GM19455 (cell line): ENCODE measurements around the gene LSAMP.

Experiments used
- ATAC-seq: cut with Tn5 transposase; IDR thresholded peaks from one replicate; pipeline ENCODE4 v1.9.1; 2021; ENCODE audit not compliant: unreplicated experiment

The LSAMP gene

DNA sequence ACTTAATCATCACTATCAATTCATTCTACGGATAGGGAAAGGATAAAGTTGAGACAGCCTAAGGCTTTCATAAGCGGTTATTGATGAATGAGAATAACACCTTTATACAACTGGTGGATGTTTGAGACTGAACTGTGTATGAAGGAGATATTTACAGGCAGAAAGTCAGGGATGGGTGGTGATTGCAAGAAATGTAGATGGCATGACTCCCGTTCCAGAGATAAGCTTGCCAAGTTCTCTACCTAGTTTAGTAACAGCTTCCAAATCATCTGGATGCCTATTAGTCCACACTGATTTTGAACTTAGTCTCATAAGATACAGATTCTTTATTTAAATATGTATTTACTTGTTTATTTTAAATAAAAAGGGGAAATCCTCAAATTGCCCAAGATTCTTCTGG, 463.2 kb downstream of the LSAMP start:
- ATAC-seq = no peak

DNA sequence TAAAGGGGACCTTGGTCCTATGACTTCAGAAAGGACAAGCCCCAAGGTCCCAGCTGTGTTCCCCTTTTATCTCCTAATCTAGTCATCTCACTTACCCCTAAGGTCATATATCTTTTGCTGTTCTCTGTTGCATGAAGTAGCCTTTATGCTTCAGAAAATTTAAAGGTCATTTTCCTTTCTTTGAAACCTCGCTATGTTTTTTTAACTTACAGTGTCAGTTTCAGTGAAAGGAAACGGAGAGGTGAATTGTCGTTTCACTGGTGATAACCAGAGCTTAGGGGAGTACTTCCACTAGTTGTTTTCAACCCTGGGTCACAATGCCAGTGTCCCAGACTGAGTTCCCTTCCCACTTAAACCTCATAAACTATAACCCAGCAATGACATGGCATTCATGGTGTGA, 464.6 kb downstream of the LSAMP start:
- no peak for ATAC-seq

DNA sequence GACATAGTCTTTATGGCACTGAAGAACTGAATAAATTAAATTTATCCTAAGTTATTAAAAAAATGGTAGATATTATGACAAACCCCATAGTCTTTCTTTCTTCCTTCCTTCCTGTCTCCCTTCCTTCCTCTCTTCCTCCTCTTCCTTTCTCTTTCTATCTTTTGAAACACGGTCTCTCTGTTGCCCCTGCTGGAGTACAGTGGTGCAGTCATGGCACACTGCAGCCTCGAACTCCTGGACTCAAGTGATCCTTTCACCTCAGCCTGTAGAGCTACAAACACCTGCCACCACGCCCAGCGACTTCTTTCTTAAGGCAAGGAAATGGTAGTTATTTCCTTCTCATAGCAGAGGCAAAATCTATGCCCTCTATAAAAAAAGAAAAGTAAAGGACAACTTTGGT, 467.4 kb downstream of the LSAMP start:
- ATAC-seq = no peak

DNA sequence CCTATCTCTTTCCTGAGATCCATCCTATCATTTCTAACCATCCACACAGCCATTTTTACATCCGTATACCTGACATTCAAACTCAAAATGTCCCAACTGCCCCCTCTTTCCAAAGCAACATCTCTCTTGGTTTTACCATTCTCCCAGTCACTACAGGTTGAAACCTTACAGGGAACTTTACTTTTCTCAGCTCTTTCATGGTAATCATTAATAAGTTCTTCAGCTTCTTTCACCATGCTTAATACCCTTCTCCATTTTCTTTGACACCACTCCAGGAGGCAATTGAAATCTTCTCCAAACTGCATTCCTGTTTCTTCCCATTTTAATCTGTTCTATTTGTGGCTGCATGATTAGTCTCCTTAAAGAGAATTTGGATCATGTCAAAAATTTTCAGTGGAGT, 469.5 kb downstream of the LSAMP start:
- no peak for ATAC-seq

DNA sequence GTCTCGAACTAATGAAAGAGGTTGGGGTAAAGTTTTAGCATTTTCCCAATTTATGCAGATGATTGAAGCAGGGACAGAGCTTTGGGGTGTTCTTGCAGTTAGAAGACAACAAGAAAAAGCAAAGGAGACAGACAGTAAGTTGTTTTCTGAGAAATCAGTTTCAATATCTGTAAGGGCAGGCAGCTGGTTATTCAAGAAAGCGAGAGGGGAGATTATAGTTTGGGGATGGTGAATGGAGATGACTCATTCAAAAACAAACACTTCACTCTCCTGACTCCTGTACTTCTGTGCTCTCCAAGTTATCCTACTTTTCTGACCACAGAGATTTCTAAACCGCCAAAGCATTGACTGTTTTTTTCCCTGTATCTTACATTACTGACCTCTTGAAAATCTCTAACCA, 469.9 kb downstream of the LSAMP start:
- no peak for ATAC-seq

DNA sequence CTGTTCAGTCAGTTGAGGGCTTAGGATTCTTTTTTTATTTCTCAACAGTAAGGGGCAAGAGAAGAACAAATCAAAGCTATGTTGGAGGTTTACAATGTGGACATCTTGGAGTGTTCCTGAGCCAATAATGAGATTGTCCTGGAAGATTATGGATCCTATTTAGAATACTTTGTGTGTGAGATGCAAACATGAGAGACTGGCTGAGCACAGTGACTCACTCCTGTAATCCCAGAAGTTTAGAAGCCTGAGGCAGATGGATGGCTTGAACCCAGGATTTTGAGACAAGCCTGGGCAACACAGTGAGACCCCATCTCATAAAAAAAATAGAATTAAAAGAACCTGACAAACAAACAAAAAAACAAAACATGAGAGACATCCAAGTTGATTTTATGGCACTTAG, 470.3 kb downstream of the LSAMP start:
- ATAC-seq = no peak

DNA sequence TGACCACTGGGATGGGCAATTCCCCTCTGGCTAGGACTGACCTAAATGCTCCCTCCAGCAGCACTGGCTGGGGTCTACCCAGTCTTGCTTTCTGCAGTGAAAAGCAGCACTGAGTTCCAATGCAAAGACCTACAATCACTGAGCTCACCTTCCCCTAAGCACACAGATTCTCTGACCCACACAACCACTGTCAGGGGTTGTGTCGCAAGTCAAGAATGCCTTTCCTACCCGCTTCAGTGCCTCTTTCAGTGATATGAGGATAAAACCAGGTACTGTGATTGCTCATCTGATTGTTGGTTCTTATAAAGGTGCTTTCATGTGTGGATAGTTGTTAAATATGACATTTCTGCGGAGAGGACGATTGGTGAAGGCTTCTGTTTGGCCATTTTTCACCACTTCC, 476.4 kb downstream of the LSAMP start:
- no peak for ATAC-seq

DNA sequence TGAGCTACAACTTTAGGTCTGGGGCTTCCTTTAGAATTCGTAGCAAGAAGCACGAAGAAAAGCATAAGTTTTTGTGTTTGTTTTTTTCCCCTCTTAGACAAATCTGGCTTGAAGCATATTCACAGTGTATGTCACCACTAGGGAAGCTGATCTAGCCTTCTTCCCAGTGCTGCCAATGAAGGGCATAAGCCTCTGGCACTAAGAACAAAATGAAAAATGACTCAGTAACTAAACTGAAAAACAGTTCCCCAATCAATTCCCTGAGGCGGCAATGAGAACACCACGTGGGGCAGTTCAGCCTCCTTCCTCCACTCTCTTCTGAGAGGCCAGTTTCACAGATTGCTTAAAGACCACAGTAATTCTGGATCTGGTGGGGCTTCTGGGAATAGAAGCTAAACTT, 483.9 kb downstream of the LSAMP start:
- no peak for ATAC-seq

DNA sequence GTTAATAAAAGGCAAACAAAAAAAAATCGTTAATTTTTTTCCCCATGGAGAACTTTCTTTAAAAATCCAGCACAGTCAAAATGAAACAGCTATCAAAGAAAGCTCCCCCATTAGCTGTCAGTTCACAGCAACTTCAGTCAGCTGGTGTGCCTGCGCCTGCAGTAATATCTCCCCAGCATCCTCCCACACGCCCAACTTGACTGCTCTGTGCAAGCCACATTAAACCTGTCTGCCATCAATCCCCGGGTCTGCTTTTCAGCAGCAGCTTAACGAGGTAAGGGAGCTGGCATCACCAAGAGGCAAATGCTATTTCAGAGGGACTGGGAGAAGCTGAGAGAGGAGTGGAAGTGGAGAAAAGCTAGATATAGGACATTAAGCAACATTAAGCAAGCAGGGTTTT, 484.5 kb downstream of the LSAMP start:
- no peak for ATAC-seq

DNA sequence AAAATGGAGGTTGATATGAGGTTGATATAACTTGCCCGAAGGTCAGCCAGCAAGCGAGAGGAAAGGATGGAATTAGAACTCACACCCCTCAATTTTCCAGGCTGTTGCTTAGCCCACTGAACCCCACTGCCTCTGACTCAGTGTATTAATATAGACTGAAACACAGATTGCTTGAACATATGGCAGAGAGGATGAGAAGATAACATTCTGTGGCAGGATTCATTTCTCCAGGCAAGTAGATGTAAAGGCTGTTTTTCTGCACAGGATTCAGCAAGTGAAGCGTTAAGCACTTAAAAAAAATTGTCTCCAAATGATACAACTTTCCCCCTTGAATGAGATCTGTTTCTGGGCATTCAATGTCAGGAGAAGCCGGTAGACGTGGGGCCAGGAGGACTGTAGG, 486.8 kb downstream of the LSAMP start:
- ATAC-seq = no peak

DNA sequence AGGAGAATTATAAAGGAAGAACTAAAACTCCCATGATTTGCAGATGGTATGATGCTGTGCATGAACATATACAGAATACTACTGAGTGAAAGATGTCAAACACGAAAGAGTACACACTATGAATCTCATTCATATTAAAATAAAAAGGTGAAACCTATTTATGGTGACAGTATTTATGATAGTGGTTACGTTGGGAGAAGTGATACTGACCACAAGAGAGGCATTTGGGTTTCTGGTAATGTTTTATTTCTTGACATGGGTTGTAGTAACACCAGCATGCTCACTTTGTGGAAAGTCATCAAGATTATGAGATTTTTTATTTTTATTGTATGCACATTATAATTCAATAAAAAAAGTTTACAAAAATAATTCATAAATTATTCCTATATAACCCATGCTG, 498.0 kb downstream of the LSAMP start:
- no peak for ATAC-seq

DNA sequence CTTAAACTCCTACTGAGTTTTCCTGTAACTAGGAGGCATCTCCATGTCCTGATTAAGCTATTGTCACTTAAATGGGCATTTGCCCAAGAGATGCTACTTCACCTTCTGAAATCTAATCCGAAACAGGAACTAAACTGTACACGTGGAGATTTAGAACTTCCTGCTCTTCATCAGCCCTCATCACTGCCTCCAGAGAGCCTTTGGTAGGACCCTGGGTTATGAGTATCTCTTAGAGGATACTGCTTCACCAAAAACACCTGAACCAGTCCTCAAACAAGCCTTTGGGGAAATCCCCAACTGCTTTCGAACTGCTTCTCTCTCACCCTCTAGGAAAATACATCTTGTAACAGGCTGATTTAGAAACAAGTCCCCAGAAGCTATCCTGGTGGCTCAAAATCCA, 501.7 kb downstream of the LSAMP start:
- no peak for ATAC-seq

DNA sequence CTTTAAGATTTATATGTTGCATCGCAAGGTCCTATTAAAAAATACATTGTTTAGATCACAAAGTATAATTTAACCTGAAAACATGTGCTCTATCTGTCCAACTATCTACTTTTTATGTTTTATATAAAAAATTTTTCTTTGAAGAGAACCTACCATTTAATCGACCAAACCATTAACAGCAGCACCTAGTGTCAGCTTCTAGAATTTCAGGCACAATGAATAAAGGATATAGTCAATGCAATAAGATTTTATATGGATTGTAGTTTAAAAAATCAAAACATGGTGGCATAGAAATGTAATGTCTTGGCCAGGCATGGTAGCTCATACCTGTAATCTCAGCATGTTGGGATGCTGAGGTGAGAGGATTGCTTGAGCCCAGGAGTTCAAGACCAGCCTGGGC, 508.2 kb downstream of the LSAMP start:
- no peak for ATAC-seq

DNA sequence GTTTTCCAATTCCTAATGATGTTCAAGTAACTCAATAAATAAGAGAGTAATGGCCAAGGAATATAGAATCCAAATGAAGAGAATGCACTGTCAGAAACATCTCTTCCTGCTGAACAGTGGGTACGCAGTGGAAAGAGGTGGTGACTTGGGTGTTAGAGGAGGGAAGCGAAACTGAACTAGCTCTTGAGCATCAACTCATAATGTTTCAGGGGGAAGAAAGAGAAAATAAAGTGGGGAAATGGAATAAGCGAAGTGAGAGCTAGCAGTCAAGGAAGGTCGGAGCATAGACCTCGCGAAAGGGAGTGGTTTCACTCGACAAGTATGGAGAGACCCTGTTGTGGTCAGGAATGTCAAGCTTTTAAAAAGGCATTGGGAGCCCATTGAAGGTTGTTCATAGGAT, 512.5 kb downstream of the LSAMP start:
- no peak for ATAC-seq

DNA sequence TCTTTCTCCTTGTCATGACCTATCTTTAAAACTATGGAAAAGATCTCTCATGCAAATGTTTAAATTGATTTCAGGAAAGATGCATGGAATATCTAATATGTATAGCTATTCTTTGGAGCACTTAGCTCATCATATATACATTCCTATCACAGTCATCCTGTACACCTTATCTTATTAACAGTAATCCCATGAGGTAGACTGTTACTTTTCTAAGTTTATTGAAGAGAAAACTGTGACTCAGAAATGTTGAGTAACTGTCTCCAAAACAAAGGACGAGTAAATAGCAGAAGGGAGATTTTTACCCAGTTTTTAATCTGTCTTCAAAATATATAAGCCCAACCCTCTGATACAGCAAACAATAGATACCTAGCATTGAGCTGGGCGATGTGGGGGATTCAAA, 513.7 kb downstream of the LSAMP start:
- no peak for ATAC-seq

DNA sequence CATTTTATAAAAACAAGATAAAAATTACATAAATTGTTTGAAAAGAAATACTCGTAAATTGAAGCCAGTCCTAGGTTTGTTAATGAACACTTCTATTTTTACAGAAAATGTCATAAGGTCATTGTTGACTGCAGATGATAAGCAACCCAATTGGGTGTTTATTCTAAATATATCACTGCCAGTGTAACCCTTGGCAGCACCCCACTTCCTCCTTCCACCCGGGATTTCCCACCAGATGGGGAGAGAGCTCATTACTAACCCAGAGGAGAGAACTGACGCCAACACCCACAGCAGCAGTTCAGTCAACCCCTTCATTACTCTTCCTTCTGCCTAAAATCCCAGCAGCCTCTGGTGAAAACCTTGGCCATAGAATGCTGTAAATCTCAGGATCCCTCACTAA, 514.4 kb downstream of the LSAMP start:
- no peak for ATAC-seq

DNA sequence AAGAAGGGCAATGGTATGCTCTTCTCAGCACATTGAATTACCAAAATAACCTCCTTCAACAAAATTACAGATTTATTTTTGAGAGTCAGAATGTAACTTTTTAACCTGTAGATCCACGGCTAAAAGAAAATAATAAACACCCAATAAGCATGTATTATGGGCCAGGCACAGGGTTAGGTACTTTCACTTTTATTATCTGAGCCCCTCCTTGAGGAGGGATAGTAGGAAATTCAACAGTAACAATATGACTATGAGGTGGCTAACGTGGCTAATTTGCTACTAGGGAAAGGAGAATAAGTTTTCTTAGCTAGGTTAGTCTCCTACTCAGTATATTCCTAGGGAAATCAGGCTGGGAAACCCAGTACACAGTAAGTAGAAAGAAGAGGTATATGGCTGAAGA, 515.1 kb downstream of the LSAMP start:
- ATAC-seq = no peak

DNA sequence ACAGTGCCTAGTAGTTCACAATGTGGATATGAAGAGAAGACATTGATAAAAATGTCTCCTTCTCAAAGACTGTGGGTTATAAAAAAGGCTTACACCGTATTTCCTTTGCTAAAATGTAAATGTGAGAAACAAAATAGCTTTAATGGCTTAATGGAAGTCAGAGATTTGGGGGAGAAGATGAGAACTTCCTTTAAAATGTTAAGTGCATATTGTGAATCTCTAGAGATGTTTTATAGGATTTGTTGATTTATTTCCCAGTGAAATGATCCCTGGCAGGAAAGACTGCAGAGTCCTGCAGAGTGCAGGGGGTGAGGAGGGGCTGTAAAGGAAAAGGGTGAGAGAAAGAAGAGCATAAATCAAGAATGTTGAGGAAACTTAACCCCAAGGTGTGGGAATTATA, 516.9 kb downstream of the LSAMP start:
- ATAC-seq = no peak

DNA sequence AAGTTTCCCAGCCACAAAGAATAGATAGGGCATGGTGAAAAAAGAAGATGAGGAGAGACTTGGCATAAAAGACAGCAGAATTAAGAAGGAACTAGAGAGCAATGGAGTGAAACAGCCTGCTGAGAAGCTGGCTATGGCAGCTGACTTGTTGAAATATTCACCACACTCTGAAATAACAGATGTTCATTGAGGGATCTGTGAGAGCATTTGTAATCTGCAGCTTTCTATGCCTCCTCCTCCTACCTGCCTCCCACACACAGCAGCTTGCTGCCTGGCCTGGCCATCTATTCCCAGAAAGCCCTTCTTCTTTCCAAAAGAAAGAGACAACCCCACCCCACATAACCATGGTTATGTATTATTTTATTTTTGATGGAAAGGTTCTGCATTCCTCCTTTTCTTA, 518.1 kb downstream of the LSAMP start:
- ATAC-seq = no peak

DNA sequence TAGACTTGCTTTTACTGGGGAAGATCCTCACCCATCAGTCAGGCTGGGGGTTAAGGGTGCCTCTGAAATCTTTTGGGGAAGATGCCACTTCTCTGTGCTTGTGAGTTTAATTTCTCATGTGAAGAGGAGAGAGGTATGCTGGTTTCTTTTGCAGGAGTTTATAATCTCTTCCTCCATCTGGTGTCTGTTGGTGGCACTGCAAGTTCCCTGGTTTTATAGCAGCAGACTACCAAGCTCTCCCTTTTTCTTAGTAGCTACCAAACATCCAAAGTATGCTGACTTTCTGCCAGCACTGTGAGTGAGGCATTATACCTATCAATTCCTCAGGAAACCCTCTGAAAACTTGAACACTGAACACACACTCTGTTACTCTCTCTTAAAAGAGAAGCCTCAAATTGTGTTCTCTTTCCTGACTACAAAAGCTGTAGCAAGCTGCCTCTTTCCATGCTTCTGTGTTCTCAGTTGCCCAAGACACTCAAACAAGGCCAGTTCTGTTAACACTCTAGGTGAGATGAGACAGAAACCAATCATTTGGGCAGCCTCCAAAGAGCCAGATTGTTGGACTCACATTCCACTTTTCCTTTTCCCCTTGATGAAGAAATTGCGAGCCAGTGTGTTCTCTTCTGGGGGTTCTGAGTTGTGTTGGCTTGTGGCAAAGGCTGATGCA, 522.5 kb downstream of the LSAMP start:
- ATAC-seq = no peak

DNA sequence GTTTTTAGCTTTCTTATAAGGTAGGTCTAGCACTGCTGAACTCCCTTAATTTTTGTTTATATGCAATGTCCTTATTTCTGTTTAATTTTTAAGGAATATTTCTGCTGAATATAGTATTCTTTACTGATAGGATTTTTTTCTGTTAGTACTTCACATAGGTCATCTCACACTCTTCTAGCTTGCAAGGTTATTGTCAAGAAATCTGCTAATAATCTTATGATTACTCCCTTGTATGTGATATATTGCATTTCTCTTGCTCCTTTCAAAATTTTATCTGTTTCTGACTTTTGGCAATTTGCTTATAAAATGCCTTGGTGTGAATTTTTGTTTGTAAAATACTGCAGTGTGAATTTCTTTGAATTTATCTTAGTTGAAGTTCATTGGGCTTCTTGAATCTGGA, 523.6 kb downstream of the LSAMP start:
- no peak for ATAC-seq

DNA sequence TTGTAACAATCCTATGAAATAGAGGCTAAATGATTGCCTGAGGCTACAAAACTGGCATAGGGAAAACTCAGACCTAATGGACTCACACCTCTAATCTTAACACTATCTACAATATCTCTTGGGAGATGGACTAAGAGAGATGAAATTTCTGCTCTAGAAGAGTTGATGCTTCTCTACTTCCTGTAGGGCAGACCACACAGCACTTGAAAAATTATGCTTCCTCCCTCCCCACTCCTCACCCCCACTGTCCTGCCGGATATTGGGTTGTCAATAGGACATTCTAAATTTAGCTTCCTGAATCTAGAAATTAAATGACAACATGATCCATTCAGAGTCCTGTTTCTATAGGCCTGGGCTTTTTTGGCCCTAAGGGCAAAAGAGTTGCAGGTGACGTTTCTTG, 526.4 kb downstream of the LSAMP start:
- no peak for ATAC-seq

DNA sequence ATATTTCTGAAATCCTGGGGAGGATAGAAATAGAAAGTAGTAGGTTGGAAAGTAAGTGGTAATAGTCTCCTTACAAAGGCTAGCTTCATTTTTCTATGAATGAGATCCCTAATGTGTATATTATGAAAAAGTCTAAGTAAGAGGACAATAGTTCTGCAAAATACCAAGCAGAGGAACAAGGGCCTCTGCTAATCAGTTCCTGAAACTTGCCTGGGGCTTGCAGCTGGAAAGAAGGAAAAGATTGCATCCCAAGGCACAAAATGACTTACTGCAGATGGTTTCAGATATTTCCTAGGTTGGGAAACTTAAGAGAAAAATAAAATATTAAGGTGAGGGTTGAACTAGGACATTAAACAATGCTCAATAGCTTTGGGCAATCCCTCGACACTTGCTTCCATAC, 528.4 kb downstream of the LSAMP start:
- ATAC-seq = no peak

DNA sequence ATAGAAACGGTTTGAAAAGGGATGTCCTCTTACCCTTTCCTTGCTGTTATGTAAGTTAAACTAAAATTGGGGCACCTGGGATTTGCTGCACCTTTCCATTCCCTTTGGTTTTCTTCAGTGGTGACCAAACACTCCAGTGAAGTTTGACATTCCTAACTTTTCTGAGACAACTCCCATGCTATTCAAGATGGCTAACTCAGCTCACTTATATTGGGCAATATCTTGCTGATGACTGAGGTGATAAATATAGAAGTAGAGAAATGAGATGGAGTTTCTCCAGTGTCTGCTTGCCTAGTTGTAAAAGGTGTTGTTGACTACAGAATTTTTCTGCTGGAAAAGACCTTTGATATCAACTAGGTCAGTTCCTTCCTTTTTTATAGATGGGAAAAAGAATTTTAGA, 530.2 kb downstream of the LSAMP start:
- no peak for ATAC-seq
